Activated CD4-positive, alpha-beta T cell treated with anti-CD3 and anti-CD28 coated beads, Interleukin-2, amount 10 ng/mL, durations not matched to agents 7 days and 5 days (primary cell): ENCODE results near the gene OR4K5. TPM values are rescaled to one million over a fixed set of nuclear protein-coding genes. Genes with fewer than 3 reads are reported as not detected.
"Not testable (repeated sequence)": the region's sequence is repeated elsewhere in the genome, so short reads cannot be mapped to it uniquely, and the experiment has no call there.

Experiments
- CTCF ChIA-PET: fragments of 350-600 bp; sonication (Branson Sonifier 250); formaldehyde crosslinking; loops from one replicate; lab custom pipeline; 2021; ENCODE audit warnings: antibody characterized with exemption; lab: Charles Lee
- POLR2A ChIA-PET: fragments of 350-600 bp; sonication (Branson Sonifier 250); formaldehyde crosslinking; loops from one replicate; lab custom pipeline; 2021; ENCODE audit warnings: antibody characterized with exemption; lab: Charles Lee
- DNase-seq: peaks from one replicate; pipeline ENCODE4 v3.0.0-alpha.2; 2020
- H3K27ac Mint-ChIP-seq: one replicate; pipeline ENCODE4 v1.8.0; 2021; ENCODE audit warnings: mild to moderate bottlenecking, moderate library complexity, mixed read lengths
- H3K27me3 Mint-ChIP-seq: one replicate; pipeline ENCODE4 v1.8.0; 2021; ENCODE audit warnings: mixed read lengths
- H3K36me3 Mint-ChIP-seq: one replicate; pipeline ENCODE4 v1.8.0; 2021; ENCODE audit warnings: low read depth, mixed read lengths
- H3K4me1 Mint-ChIP-seq: one replicate; pipeline ENCODE4 v1.8.0; 2021; ENCODE audit warnings: mixed read lengths
- H3K4me3 Mint-ChIP-seq: one replicate; pipeline ENCODE4 v1.8.0; 2021; ENCODE audit warnings: mild to moderate bottlenecking, moderate library complexity, mixed read lengths
- H3K9me3 Mint-ChIP-seq: one replicate; pipeline ENCODE4 v1.8.0; 2021; ENCODE audit warnings: mixed read lengths
- total RNA-seq, 2 experiments: library from RNA; stranded (reverse); gene quantifications; one replicate each; pipeline ENCODE4 v1.2.3, GENCODE V29; 2021

OR4K5 gene
- total RNA-seq, 2 experiments from 2014 or later = not detected

DNA sequence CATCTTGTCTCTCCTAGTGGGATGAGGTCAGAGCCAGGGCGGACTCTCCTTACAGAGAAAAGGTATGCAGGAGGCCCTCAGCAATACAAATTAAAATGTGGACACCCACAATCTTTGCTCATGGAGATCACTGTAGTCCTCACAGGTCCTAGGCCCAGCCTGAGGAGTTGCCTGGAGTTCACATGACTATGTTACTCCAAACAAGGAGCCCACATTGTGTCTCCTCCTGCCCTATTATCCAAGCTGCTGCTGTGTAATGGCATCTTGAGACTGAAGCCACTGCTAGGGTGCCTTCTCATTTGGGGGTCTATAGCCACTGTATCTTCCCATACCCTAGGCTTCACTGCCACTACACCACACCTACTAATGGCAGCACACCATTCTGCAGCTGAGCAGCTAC is 21.3 kb downstream of the OR4K5 start:
- H3K36me3 Mint-ChIP-seq = no peaks in the 10 kb centered on the region
- no peaks in the 10 kb centered on the region for H3K9me3 Mint-ChIP-seq
- no peaks in the 10 kb centered on the region for H3K27me3 Mint-ChIP-seq
- H3K27ac Mint-ChIP-seq = no peak overlapping the region
- H3K4me3 Mint-ChIP-seq = no peak overlapping the region
- no peaks in the 10 kb centered on the region for H3K4me1 Mint-ChIP-seq
- DNase-seq = no peak
- ChIA-PET POLR2A (no interaction called here), CTCF (no interaction called here)

DNA sequence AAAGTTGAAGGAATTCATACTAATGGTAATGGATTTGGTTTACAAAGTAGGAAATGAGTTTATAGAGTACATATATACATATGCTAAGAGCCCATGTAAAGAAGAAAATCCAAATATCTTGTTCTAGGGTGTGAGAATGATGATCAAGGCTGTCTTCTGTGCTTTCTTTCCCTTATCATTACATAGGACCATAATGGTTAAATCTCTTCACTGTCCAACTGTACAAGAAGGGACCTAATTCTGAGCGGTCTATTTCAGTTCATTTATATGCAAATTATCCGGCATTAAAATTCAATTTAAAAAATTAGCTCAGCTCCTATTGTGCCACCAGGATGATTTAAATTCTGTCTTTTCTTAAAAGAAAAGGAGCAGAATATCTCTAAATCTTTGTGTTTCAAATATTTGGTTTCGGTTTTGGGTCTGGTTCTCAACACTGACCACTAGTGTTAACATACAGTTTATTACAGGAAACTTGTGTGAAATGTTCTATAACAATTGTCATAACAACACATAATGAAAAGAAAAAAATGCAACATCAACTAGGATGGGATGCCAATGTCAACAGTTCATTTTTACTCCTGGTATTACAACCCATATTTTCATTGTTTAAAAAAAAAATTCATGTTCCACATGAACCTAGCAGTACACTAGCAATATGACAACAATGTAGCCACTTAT is 27.1 kb downstream of the OR4K5 start:
- H3K27me3 Mint-ChIP-seq = no peaks in the 10 kb centered on the region
- ChIA-PET POLR2A (no interaction called here), CTCF (no interaction called here)
- no peak overlapping the region for H3K27ac Mint-ChIP-seq
- no peak for DNase-seq
- no peak overlapping the region for H3K4me3 Mint-ChIP-seq
- no peaks in the 10 kb centered on the region for H3K9me3 Mint-ChIP-seq
- peaks cover 3% of the 10 kb centered on the region for H3K4me1 Mint-ChIP-seq
- H3K36me3 Mint-ChIP-seq = no peaks in the 10 kb centered on the region

DNA sequence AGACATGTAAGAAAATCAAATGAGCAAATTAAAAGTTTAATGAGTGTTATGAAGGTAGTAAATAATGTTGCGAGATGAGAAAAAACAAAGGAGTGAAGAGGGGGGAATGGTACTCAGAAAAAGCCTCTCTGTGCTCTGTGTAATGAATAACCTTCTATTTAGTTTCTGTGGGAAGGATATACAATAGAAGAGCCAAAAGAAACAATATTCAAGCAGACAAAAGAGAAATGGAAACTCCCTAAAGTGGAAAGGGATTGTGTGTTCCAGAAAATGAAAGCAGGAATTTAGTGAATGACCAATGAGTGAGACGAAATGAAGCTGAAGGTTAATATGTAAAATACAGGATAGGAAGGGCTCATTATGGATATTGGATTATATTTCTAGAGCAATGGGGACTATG is 28.8 kb downstream of the OR4K5 start:
- H3K9me3 Mint-ChIP-seq = no peaks in the 10 kb centered on the region
- no peak overlapping the region for H3K27ac Mint-ChIP-seq
- POLR2A ChIA-PET = no interaction called here
- peaks cover 3% of the 10 kb centered on the region for H3K4me1 Mint-ChIP-seq
- H3K36me3 Mint-ChIP-seq = no peaks in the 10 kb centered on the region
- CTCF ChIA-PET = no interaction called here
- no peaks in the 10 kb centered on the region for H3K27me3 Mint-ChIP-seq
- H3K4me3 Mint-ChIP-seq = no peak overlapping the region
- no peak for DNase-seq

DNA sequence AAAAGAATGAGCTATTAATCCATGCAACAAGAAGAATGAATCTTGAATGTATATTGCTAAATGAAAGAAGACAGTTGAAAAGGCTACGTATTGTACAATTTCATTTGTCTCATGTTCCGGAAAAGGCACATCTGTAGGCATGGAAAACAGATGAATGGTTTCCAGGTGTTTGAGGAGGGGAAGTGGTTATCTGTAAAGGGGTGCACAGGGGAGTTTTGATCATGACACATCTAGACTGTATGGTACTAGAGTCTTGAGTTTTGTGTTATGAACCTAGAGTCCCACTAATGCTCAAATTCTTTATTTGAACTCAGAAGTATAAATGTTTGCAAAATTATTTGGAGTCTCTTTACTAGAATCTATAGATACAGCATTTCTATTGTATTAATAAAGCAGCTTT is 49.3 kb downstream of the OR4K5 start:
- H3K36me3 Mint-ChIP-seq, DNase-seq, H3K27me3 Mint-ChIP-seq, H3K27ac Mint-ChIP-seq, POLR2A ChIA-PET, H3K4me3 Mint-ChIP-seq, CTCF ChIA-PET: not testable (repeated sequence)
- peaks cover 12% of the 10 kb centered on the region for H3K9me3 Mint-ChIP-seq
- H3K4me1 Mint-ChIP-seq = peaks cover 19% of the 10 kb centered on the region

Other genes with a start within 250 kb of the OR4K5 start
- gene OR11H2, start 206.7 kb upstream of the OR4K5 start, total RNA-seq = not detected
- gene OR4Q3, start 177.0 kb upstream of the OR4K5 start, total RNA-seq = not detected
- not detected for gene OR4M1, start 147.1 kb upstream of the OR4K5 start, total RNA-seq
- gene OR4N2, start 116.8 kb upstream of the OR4K5 start, total RNA-seq = not detected
- not detected for gene OR4K2, start 45.5 kb upstream of the OR4K5 start, total RNA-seq
- gene OR4K1, start 10.3 kb downstream of the OR4K5 start, total RNA-seq = not detected
- gene OR4K15, start 55.0 kb downstream of the OR4K5 start, total RNA-seq = not detected
- not detected for gene OR4Q2, start 81.6 kb downstream of the OR4K5 start, total RNA-seq
- not detected for gene OR4K14, start 98.7 kb downstream of the OR4K5 start, total RNA-seq
- not detected for gene OR4K13, start 115.4 kb downstream of the OR4K5 start, total RNA-seq
- not detected for gene OR4L1, start 139.4 kb downstream of the OR4K5 start, total RNA-seq
- not detected for gene OR4K17, start 190.1 kb downstream of the OR4K5 start, total RNA-seq
- not detected for gene OR4N5, start 218.2 kb downstream of the OR4K5 start, total RNA-seq